Nephron progenitor cell (in vitro differentiated cells): ENCODE measurements around the gene ZNF584.

Experiments
- DNase-seq: peaks from one replicate; pipeline ENCODE4 v3.0.0; 2021
- H3K27ac Mint-ChIP-seq: 2 replicates; pipeline ENCODE4 v1.8.0; 2021; ENCODE audit warnings: mild to moderate bottlenecking, moderate library complexity, mixed read lengths
- H3K27me3 Mint-ChIP-seq: 2 replicates; pipeline ENCODE4 v1.8.0; 2021; ENCODE audit warnings: mild to moderate bottlenecking, low read depth, mixed read lengths; ENCODE audit not compliant: poor library complexity
- H3K36me3 Mint-ChIP-seq: 2 replicates; pipeline ENCODE4 v1.8.0; 2021; ENCODE audit warnings: low read depth, mixed read lengths
- H3K4me1 Mint-ChIP-seq: 2 replicates; pipeline ENCODE4 v1.8.0; 2021; ENCODE audit warnings: mixed read lengths
- H3K4me3 Mint-ChIP-seq: 2 replicates; pipeline ENCODE4 v1.8.0; 2021; ENCODE audit warnings: mild to moderate bottlenecking, moderate library complexity, mixed read lengths
- H3K9me3 Mint-ChIP-seq: 2 replicates; pipeline ENCODE4 v1.8.0; 2021; ENCODE audit warnings: mild to moderate bottlenecking, moderate library complexity, mixed read lengths
- TF ChIP-seq, protein P1 (sequence below): fragments of 200-600 bp; sonication (generic); IDR thresholded peaks from 2 replicates; pipeline ENCODE4 v1.5.0; 2021; ENCODE audit warnings: antibody characterized with exemption

ZNF584 gene

DNA sequence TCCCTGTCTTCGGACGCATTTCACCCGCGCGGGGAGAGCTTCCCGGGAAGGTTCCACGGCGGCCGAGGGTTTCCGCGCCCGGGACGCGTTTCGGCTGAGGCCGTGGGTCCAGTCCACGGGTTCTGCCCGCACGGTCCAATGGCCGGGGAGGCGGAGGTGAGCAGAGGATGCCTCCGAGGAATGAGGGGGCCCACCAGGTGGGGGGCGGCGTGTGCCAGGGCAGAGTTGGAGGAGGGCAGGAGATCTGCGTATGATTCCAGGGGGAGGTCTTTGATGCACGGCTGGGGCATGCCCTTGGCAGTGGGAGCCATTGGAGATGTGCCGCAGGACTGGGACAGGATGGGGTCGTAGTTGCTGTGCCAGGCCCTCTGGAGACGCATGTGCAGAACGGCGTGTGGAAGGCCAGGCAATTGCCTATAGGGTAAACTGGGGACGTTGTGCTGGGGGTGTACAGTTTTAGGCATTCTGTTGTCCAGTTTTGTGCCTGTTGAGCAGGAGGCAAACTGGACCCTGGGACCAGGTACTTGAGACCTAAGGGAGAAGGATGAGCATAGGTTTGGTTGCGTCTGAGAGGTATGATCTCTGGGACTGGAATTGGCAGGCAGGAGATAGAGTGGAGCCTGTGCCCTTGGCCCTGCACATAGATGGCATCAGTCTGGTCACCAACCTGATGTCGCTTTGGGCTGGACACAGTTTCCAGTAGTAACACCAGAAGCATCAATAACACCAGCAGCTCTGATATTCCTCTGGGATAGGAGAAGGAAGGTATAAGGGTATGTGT is 751 bp downstream of the ZNF584 start:
- no peak overlapping the region for H3K27ac Mint-ChIP-seq
- peak; percentile 33 for DNase-seq
- H3K4me1 Mint-ChIP-seq: peaks cover 35% of the 10 kb centered on the region
- TF ChIP-seq, protein P1, sequence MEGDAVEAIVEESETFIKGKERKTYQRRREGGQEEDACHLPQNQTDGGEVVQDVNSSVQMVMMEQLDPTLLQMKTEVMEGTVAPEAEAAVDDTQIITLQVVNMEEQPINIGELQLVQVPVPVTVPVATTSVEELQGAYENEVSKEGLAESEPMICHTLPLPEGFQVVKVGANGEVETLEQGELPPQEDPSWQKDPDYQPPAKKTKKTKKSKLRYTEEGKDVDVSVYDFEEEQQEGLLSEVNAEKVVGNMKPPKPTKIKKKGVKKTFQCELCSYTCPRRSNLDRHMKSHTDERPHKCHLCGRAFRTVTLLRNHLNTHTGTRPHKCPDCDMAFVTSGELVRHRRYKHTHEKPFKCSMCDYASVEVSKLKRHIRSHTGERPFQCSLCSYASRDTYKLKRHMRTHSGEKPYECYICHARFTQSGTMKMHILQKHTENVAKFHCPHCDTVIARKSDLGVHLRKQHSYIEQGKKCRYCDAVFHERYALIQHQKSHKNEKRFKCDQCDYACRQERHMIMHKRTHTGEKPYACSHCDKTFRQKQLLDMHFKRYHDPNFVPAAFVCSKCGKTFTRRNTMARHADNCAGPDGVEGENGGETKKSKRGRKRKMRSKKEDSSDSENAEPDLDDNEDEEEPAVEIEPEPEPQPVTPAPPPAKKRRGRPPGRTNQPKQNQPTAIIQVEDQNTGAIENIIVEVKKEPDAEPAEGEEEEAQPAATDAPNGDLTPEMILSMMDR: no peak
- peak overlapping the region; percentile 87 for H3K4me3 Mint-ChIP-seq
- H3K9me3 Mint-ChIP-seq: peaks cover 25% of the 10 kb centered on the region
- H3K36me3 Mint-ChIP-seq: peaks cover 42% of the 10 kb centered on the region
- no peaks in the 10 kb centered on the region for H3K27me3 Mint-ChIP-seq

DNA sequence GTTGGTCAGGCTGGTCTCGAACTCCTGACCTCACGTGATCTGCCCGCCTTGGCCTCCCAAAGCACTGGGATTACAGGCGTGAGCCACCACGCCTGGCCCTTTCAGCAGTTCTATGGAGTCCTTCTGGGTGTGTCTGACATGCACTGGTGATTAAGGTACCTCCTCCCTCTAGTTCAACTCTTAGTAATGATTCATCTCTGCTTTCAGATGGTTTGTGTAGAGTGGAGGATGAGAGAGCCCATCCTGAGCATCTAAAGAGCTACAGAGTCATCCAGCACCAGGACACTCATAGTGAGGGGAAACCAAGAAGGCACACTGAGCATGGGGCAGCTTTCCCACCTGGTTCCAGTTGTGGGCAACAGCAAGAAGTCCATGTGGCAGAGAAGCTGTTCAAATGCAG is 8.2 kb downstream of the ZNF584 start:
- Mint-ChIP-seq H3K4me3 (no peak overlapping the region), H3K27ac (no peak overlapping the region), H3K4me1 (no peaks in the 10 kb centered on the region), H3K36me3 (peaks cover 82% of the 10 kb centered on the region), H3K9me3 (peaks cover 65% of the 10 kb centered on the region), H3K27me3 (no peaks in the 10 kb centered on the region)
- DNase-seq: no peak
- TF ChIP-seq, protein P1: no peak

DNA sequence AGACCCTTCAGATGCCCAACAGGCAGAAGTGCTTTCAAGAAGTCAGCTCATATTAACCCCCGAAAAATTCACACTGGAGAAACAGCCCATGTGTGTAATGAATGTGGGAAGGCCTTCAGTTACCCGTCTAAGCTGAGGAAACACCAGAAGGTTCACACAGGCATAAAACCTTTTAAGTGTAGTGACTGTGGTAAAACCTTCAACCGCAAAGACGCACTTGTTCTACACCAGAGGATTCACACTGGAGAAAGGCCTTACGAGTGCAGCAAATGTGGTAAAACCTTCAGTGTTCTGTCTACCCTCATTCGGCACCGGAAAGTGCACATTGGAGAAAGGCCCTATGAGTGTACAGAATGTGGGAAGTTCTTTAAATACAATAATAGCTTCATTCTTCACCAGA is 8.6 kb downstream of the ZNF584 start:
- Mint-ChIP-seq H3K36me3 (peaks cover 83% of the 10 kb centered on the region), H3K4me3 (no peak overlapping the region)
- TF ChIP-seq, protein P1: no peak

DNA sequence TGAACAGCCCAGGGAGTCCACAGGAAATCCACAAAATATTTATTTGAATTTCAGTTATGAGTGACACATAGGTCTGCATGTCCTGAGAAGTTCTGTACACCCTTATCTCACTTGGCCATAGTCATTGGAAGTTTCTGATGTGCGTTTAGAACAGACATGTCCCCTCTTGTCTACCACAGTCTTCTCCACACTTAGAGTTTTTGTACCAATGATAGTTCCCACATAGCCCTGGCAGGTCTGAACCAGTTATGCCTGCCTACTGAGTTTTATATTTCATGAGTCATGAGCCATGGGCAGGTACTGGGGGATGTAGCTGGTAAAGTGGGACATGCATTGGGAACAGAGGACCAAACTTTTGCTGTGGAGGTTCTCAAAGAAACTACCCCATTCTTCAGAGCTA is 20.2 kb downstream of the ZNF584 start:
- TF ChIP-seq, protein P1: no peak
- Mint-ChIP-seq H3K27me3 (peaks cover 13% of the 10 kb centered on the region), H3K4me1 (no peaks in the 10 kb centered on the region), H3K36me3 (peaks cover 86% of the 10 kb centered on the region), H3K27ac (no peak overlapping the region), H3K4me3 (no peak overlapping the region), H3K9me3 (peaks cover 95% of the 10 kb centered on the region)
- no peak for DNase-seq

More for the DNA sequence above, 8.6 kb downstream of the ZNF584 start:
- H3K27ac Mint-ChIP-seq: no peak overlapping the region
- no peaks in the 10 kb centered on the region for H3K27me3 Mint-ChIP-seq
- no peaks in the 10 kb centered on the region for H3K4me1 Mint-ChIP-seq
- DNase-seq: no peak
- H3K9me3 Mint-ChIP-seq: peaks cover 67% of the 10 kb centered on the region

DNA sequence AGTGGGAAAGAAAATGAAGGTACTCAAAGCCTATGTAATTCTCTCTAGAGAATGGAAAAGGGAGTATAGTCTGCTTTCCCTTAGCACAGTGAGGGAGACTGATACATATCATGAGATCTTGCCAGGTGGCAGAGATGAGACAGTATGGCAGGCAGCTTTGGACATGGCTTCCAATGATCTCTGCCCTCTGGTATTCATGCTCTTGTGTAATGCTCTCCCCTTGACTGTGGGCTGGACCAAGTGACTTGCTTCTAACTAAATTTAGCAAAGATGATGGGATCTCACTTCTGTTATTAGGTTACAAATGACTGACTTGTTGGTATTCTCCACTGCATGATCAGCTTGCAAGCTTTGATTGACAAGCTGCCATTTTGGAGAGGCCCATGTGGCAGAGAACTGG is 21.3 kb downstream of the ZNF584 start:
- Mint-ChIP-seq H3K4me3 (no peak overlapping the region), H3K27ac (no peak overlapping the region)

More for the DNA sequence above, 21.3 kb downstream of the ZNF584 start:
- DNase-seq: no peak
- Mint-ChIP-seq H3K9me3 (peaks cover 95% of the 10 kb centered on the region), H3K36me3 (peaks cover 88% of the 10 kb centered on the region), H3K27me3 (peaks cover 13% of the 10 kb centered on the region), H3K4me1 (no peaks in the 10 kb centered on the region)
- TF ChIP-seq, protein P1: no peak
